Measurements from ENCODE around the gene NME9. TPM values are rescaled to one million over a fixed set of nuclear protein-coding genes. Genes with fewer than 3 reads are reported as not detected.

The NME9 gene
- polyA plus RNA-seq, 1 donor: 1.4 TPM

GRCh38 chr3:138310494-138310893, 19.2 kb downstream of the NME9 start:
- DNase-seq: no peak
- no peaks in the 10 kb centered on the region for H3K36me3 ChIP-seq (ENCODE audit: control insufficient read depth, insufficient read depth, low read length)
- H3K27me3 ChIP-seq (ENCODE audit: control insufficient read depth, insufficient read depth, low read length): peaks cover 1% of the 10 kb centered on the region
- H3K4me3 ChIP-seq (ENCODE audit: low read length): no peak overlapping the region
- H3K4me1 ChIP-seq (ENCODE audit: control insufficient read depth, insufficient read depth, low read length): no peaks in the 10 kb centered on the region
- 38% methylated on average over 2 of the region's 4 CpGs for WGBS (ENCODE audit: insufficient coverage, low lambda C conversion rate)
- peaks cover 30% of the 10 kb centered on the region for H3K9me3 ChIP-seq (ENCODE audit: control insufficient read depth, low read depth, low read length)
- H3K27ac ChIP-seq (ENCODE audit: low read length): no peak overlapping the region

- no peak overlapping the region for H3K27ac ChIP-seq (ENCODE audit: low read length)
- no peak for DNase-seq
- H3K27me3 ChIP-seq (ENCODE audit: control insufficient read depth, insufficient read depth, low read length): no peaks in the 10 kb centered on the region
- no peaks in the 10 kb centered on the region for H3K4me1 ChIP-seq (ENCODE audit: control insufficient read depth, insufficient read depth, low read length)
- H3K36me3 ChIP-seq (ENCODE audit: control insufficient read depth, insufficient read depth, low read length): no peaks in the 10 kb centered on the region
- H3K9me3 ChIP-seq (ENCODE audit: control insufficient read depth, low read depth, low read length): peaks cover 30% of the 10 kb centered on the region
- no peak overlapping the region for H3K4me3 ChIP-seq (ENCODE audit: low read length)
Observed at GRCh38 chr3:138308783-138309182, 20.9 kb downstream of the NME9 start.

- H3K9me3 ChIP-seq (ENCODE audit: control insufficient read depth, low read depth, low read length): peaks cover 30% of the 10 kb centered on the region
- no peaks in the 10 kb centered on the region for H3K27me3 ChIP-seq (ENCODE audit: control insufficient read depth, insufficient read depth, low read length)
- H3K4me1 ChIP-seq (ENCODE audit: control insufficient read depth, insufficient read depth, low read length): no peaks in the 10 kb centered on the region
- no peak for DNase-seq
- no peaks in the 10 kb centered on the region for H3K36me3 ChIP-seq (ENCODE audit: control insufficient read depth, insufficient read depth, low read length)
- no peak overlapping the region for H3K27ac ChIP-seq (ENCODE audit: low read length)
- no peak overlapping the region for H3K4me3 ChIP-seq (ENCODE audit: low read length)
- WGBS (ENCODE audit: insufficient coverage, low lambda C conversion rate): 100% methylated on average over 1 of the region's 5 CpGs
Observed at GRCh38 chr3:138307899-138308298, 21.8 kb downstream of the NME9 start.

- H3K27me3 ChIP-seq (ENCODE audit: control insufficient read depth, insufficient read depth, low read length): no peaks in the 10 kb centered on the region
- peaks cover 5% of the 10 kb centered on the region for H3K36me3 ChIP-seq (ENCODE audit: control insufficient read depth, insufficient read depth, low read length)
- no peaks in the 10 kb centered on the region for H3K4me1 ChIP-seq (ENCODE audit: control insufficient read depth, insufficient read depth, low read length)
- no peak overlapping the region for H3K27ac ChIP-seq (ENCODE audit: low read length)
- no peak for DNase-seq
- whole genome bisulfite sequencing (ENCODE audit: insufficient coverage, low lambda C conversion rate): 100% methylated on average over 1 of the region's 6 CpGs
- peaks cover 16% of the 10 kb centered on the region for H3K9me3 ChIP-seq (ENCODE audit: control insufficient read depth, low read depth, low read length)
- no peak overlapping the region for H3K4me3 ChIP-seq (ENCODE audit: low read length)
Observed at GRCh38 chr3:138303474-138303873, 26.2 kb downstream of the NME9 start.

GRCh38 chr3:138300647-138301046, 29.0 kb downstream of the NME9 start:
- no peaks in the 10 kb centered on the region for H3K4me1 ChIP-seq (ENCODE audit: control insufficient read depth, insufficient read depth, low read length)
- H3K9me3 ChIP-seq (ENCODE audit: control insufficient read depth, low read depth, low read length): no peaks in the 10 kb centered on the region
- DNase-seq: no peak
- H3K27me3 ChIP-seq (ENCODE audit: control insufficient read depth, insufficient read depth, low read length): no peaks in the 10 kb centered on the region
- peaks cover 21% of the 10 kb centered on the region for H3K36me3 ChIP-seq (ENCODE audit: control insufficient read depth, insufficient read depth, low read length)
- H3K4me3 ChIP-seq (ENCODE audit: low read length): no peak overlapping the region
- H3K27ac ChIP-seq (ENCODE audit: low read length): no peak overlapping the region
- no CpG with 5 or more reads among the region's 2 CpGs for WGBS (ENCODE audit: insufficient coverage, low lambda C conversion rate)

GRCh38 chr3:138297876-138298275, 31.8 kb downstream of the NME9 start:
- Histone ChIP-seq H3K4me1 (ENCODE audit: control insufficient read depth, insufficient read depth, low read length) (no peaks in the 10 kb centered on the region), H3K27ac (ENCODE audit: low read length) (no peak overlapping the region), H3K36me3 (ENCODE audit: control insufficient read depth, insufficient read depth, low read length) (peaks cover 44% of the 10 kb centered on the region), H3K9me3 (ENCODE audit: control insufficient read depth, low read depth, low read length) (no peaks in the 10 kb centered on the region), H3K27me3 (ENCODE audit: control insufficient read depth, insufficient read depth, low read length) (no peaks in the 10 kb centered on the region), H3K4me3 (ENCODE audit: low read length) (no peak overlapping the region)
- WGBS (ENCODE audit: insufficient coverage, low lambda C conversion rate): no CpG with 5 or more reads among the region's 1 CpG
- no peak for DNase-seq

- no peaks in the 10 kb centered on the region for H3K27me3 ChIP-seq (ENCODE audit: control insufficient read depth, insufficient read depth, low read length)
- no CpG with 5 or more reads among the region's 5 CpGs for WGBS (ENCODE audit: insufficient coverage, low lambda C conversion rate)
Observed at GRCh38 chr3:138297059-138297607, 32.5 kb downstream of the NME9 start.

GRCh38 chr3:138296639-138297038, 33.0 kb downstream of the NME9 start:
- no peaks in the 10 kb centered on the region for H3K27me3 ChIP-seq (ENCODE audit: control insufficient read depth, insufficient read depth, low read length)
- no CpG with 5 or more reads among the region's 1 CpG for WGBS (ENCODE audit: insufficient coverage, low lambda C conversion rate)
- H3K36me3 ChIP-seq (ENCODE audit: control insufficient read depth, insufficient read depth, low read length): peaks cover 55% of the 10 kb centered on the region
- H3K9me3 ChIP-seq (ENCODE audit: control insufficient read depth, low read depth, low read length): no peaks in the 10 kb centered on the region
- DNase-seq: no peak
- H3K27ac ChIP-seq (ENCODE audit: low read length): no peak overlapping the region
- H3K4me3 ChIP-seq (ENCODE audit: low read length): no peak overlapping the region
- H3K4me1 ChIP-seq (ENCODE audit: control insufficient read depth, insufficient read depth, low read length): no peaks in the 10 kb centered on the region

More at GRCh38 chr3:138297059-138297607, 32.5 kb downstream of the NME9 start:
- Histone ChIP-seq H3K4me3 (ENCODE audit: low read length) (no peak overlapping the region), H3K27ac (ENCODE audit: low read length) (no peak overlapping the region), H3K4me1 (ENCODE audit: control insufficient read depth, insufficient read depth, low read length) (no peaks in the 10 kb centered on the region), H3K36me3 (ENCODE audit: control insufficient read depth, insufficient read depth, low read length) (peaks cover 51% of the 10 kb centered on the region), H3K9me3 (ENCODE audit: control insufficient read depth, low read depth, low read length) (no peaks in the 10 kb centered on the region)
- DNase-seq: no peak

- Histone ChIP-seq H3K9me3 (ENCODE audit: control insufficient read depth, low read depth, low read length) (no peaks in the 10 kb centered on the region), H3K27ac (ENCODE audit: low read length) (no peak overlapping the region), H3K4me3 (ENCODE audit: low read length) (no peak overlapping the region), H3K27me3 (ENCODE audit: control insufficient read depth, insufficient read depth, low read length) (no peaks in the 10 kb centered on the region), H3K36me3 (ENCODE audit: control insufficient read depth, insufficient read depth, low read length) (peaks cover 79% of the 10 kb centered on the region), H3K4me1 (ENCODE audit: control insufficient read depth, insufficient read depth, low read length) (no peaks in the 10 kb centered on the region)
- WGBS (ENCODE audit: insufficient coverage, low lambda C conversion rate): 100% methylated on average over 1 of the region's 3 CpGs
- DNase-seq: no peak
Observed at GRCh38 chr3:138289701-138290100, 40.0 kb downstream of the NME9 start.

- H3K9me3 ChIP-seq (ENCODE audit: control insufficient read depth, low read depth, low read length): no peaks in the 10 kb centered on the region
- no peak overlapping the region for H3K4me3 ChIP-seq (ENCODE audit: low read length)
- no peaks in the 10 kb centered on the region for H3K4me1 ChIP-seq (ENCODE audit: control insufficient read depth, insufficient read depth, low read length)
- no CpG with 5 or more reads among the region's 2 CpGs for WGBS (ENCODE audit: insufficient coverage, low lambda C conversion rate)
- peaks cover 78% of the 10 kb centered on the region for H3K36me3 ChIP-seq (ENCODE audit: control insufficient read depth, insufficient read depth, low read length)
- H3K27ac ChIP-seq (ENCODE audit: low read length): no peak overlapping the region
- no peaks in the 10 kb centered on the region for H3K27me3 ChIP-seq (ENCODE audit: control insufficient read depth, insufficient read depth, low read length)
- DNase-seq: no peak
Observed at GRCh38 chr3:138289260-138289659, 40.4 kb downstream of the NME9 start.

GRCh38 chr3:138284957-138285477, 44.6 kb downstream of the NME9 start:
- no peaks in the 10 kb centered on the region for H3K9me3 ChIP-seq (ENCODE audit: control insufficient read depth, low read depth, low read length)
- H3K27me3 ChIP-seq (ENCODE audit: control insufficient read depth, insufficient read depth, low read length): no peaks in the 10 kb centered on the region
- DNase-seq: no peak
- H3K4me1 ChIP-seq (ENCODE audit: control insufficient read depth, insufficient read depth, low read length): no peaks in the 10 kb centered on the region
- no peak overlapping the region for H3K27ac ChIP-seq (ENCODE audit: low read length)
- H3K4me3 ChIP-seq (ENCODE audit: low read length): no peak overlapping the region
- WGBS (ENCODE audit: insufficient coverage, low lambda C conversion rate): 86% methylated on average over 1 of the region's 2 CpGs
- peaks cover 47% of the 10 kb centered on the region for H3K36me3 ChIP-seq (ENCODE audit: control insufficient read depth, insufficient read depth, low read length)
